ENCODE results near the gene RNF207.

- TF ChIP-seq CTCF (IDR thresholded peaks at IDR 0.05; ENCODE audit: low read length) (no peak), EZH2 (optimal IDR thresholded peaks at IDR 0.05; ENCODE audit: low read depth, low read length) (no peak)
Measured at GRCh38 chr1:6239213-6239752, 33.4 kb downstream of the RNF207 start.
